H1 (cell line): ENCODE data around the gene PLCB3. TPM values are rescaled to one million over a fixed set of nuclear protein-coding genes. Genes with fewer than 3 reads are reported as not detected.

Experiments
- CTCF ChIA-PET: fragments of 300-600 bp; sonication (Branson Sonifier 250); formaldehyde crosslinking; loops from one replicate; lab custom pipeline; 2021; ENCODE audit not compliant: partially characterized antibody; lab: Charles Lee
- POLR2A ChIA-PET: fragments of 300-600 bp; sonication (Branson Sonifier 250); formaldehyde crosslinking; loops from one replicate; lab custom pipeline; 2021; ENCODE audit warnings: inconsistent platforms; ENCODE audit not compliant: partially characterized antibody; lab: Charles Lee
- DNase-seq, 2 experiments: peaks; one replicate each; pipeline versions ENCODE4 v3.0.0 to v3.0.0-alpha.2; 2010 to 2022; ENCODE audit warnings: low spot score in 2 of 2, low read depth in 1 of 2, mixed read lengths in 1 of 2
- FAIRE-seq: peaks from 2 replicates; lab custom pipeline; 2011; peaks lifted over from hg19 to GRCh38; lab: Jason Lieb, UNC
- H2AFZ ChIP-seq: 2 replicates; pipeline ENCODE4 v1.8.1; 2012; ENCODE audit warnings: low read length, inconsistent platforms
- H2AK5ac ChIP-seq: 2 replicates; pipeline ENCODE4 v1.6.1; 2013; ENCODE audit warnings: low read depth, low read length
- H2BK120ac ChIP-seq: replicated peaks from 2 replicates; pipeline ENCODE3; 2013; ENCODE audit warnings: low read depth, low read length, inconsistent platforms
- H2BK12ac ChIP-seq: 2 replicates; pipeline ENCODE4 v1.6.1; 2013; ENCODE audit warnings: low read depth, low read length
- H2BK15ac ChIP-seq: 2 replicates; pipeline ENCODE4 v1.6.1; 2013; ENCODE audit warnings: low read length
- H2BK20ac ChIP-seq: 2 replicates; pipeline ENCODE4 v1.6.1; 2013; ENCODE audit warnings: low read length
- H2BK5ac ChIP-seq: 2 replicates; pipeline ENCODE4 v1.6.1; 2013; ENCODE audit warnings: low read depth, low read length
- H3K14ac ChIP-seq: 2 replicates; pipeline ENCODE4 v1.6.1; 2013; ENCODE audit warnings: inconsistent platforms; ENCODE audit not compliant: insufficient read length
- H3K18ac ChIP-seq: 2 replicates; pipeline ENCODE4 v1.6.1; 2013; ENCODE audit warnings: low read length; ENCODE audit errors: extremely low read depth
- H3K23ac ChIP-seq: 2 replicates; pipeline ENCODE4 v1.6.1; 2013; ENCODE audit warnings: inconsistent platforms; ENCODE audit not compliant: insufficient read length
- H3K23me2 ChIP-seq: 2 replicates; pipeline ENCODE4 v1.6.1; 2013; ENCODE audit warnings: low read depth, low read length
- H3K27ac ChIP-seq: 2 replicates; pipeline ENCODE4 v1.6.1; 2011; ENCODE audit warnings: low read depth, low read length, inconsistent platforms
- H3K27me3 ChIP-seq, 4 experiments: replicated peaks in 1 of 4; 1 replicate in 1 of 4; 2 replicates in 3 of 4; pipeline versions ENCODE4 v1.6.1 to v1.8.1; 2011 to 2013; ENCODE audit warnings: low read length in 3 of 4, mild to moderate bottlenecking in 3 of 4, inconsistent platforms in 2 of 4, mixed read lengths in 2 of 4, moderate library complexity in 1 of 4; ENCODE audit not compliant: control insufficient read depth in 3 of 4, insufficient read depth in 3 of 4; ENCODE audit errors: extremely low read depth in 1 of 4
- H3K36me3 ChIP-seq, 4 experiments: 2 replicates each; pipeline versions ENCODE4 v1.6.1 to v1.8.1; 2011 to 2013; ENCODE audit warnings: mild to moderate bottlenecking in 4 of 4, low read length in 3 of 4, moderate library complexity in 2 of 4, control low read depth in 1 of 4, inconsistent platforms in 1 of 4; ENCODE audit not compliant: insufficient read depth in 4 of 4, control insufficient read depth in 2 of 4
- H3K4ac ChIP-seq: replicated peaks from 2 replicates; pipeline ENCODE3; 2013; ENCODE audit warnings: low read length, low read depth, mixed read lengths, inconsistent platforms; ENCODE audit not compliant: insufficient read length
- H3K4me1 ChIP-seq, 4 experiments: replicated peaks in 1 of 4; 1 replicate in 1 of 4; 2 replicates in 3 of 4; pipeline versions ENCODE4 v1.6.1 to v1.8.1; 2011 to 2013; ENCODE audit warnings: low read length in 3 of 4, inconsistent platforms in 2 of 4, mixed read lengths in 1 of 4; ENCODE audit not compliant: insufficient read depth in 4 of 4, control insufficient read depth in 3 of 4
- H3K4me2 ChIP-seq, 2 experiments: 2 replicates each; pipeline versions ENCODE4 v1.6.1 to v1.8.1; 2011 to 2013; ENCODE audit warnings: low read depth in 2 of 2, low read length in 2 of 2, control low read depth in 1 of 2, inconsistent platforms in 1 of 2, mild to moderate bottlenecking in 1 of 2; ENCODE audit not compliant: insufficient read depth in 1 of 2
- H3K4me3 ChIP-seq, 4 experiments: fragments of 200-600, 300-600 bp in 1 of 4; sonication (generic), shearing (Covaris generic), sonication (Bioruptor Twin) in 1 of 4; 2 replicates each; pipeline versions ENCODE4 v1.5.1 to v1.8.1; 2011 to 2016; ENCODE audit warnings: low read length in 4 of 4, low read depth in 3 of 4, control low read depth in 2 of 4, inconsistent platforms in 2 of 4, mild to moderate bottlenecking in 2 of 4, mixed read lengths in 1 of 4, moderate library complexity in 1 of 4; ENCODE audit not compliant: insufficient read depth in 2 of 4; ENCODE audit errors: extremely low read depth in 1 of 4
- H3K56ac ChIP-seq: replicated peaks from 2 replicates; pipeline ENCODE3; 2013; ENCODE audit warnings: low read depth, mild to moderate bottlenecking, mixed read lengths, low read length, inconsistent platforms; ENCODE audit not compliant: insufficient read length
- H3K79me1 ChIP-seq: 2 replicates; pipeline ENCODE4 v1.6.1; 2013; ENCODE audit warnings: low read depth, low read length, control low read depth
- H3K79me2 ChIP-seq, 2 experiments: 2 replicates each; pipeline versions ENCODE4 v1.6.1 to v1.8.1; 2012 to 2013; ENCODE audit warnings: low read length in 2 of 2, mild to moderate bottlenecking in 2 of 2, inconsistent platforms in 1 of 2; ENCODE audit not compliant: insufficient read depth in 2 of 2, control insufficient read depth in 1 of 2
- H3K9ac ChIP-seq, 4 experiments: replicated peaks in 1 of 4; 1 replicate in 1 of 4; 2 replicates in 3 of 4; pipeline versions ENCODE4 v1.6.1 to v1.8.1; 2011 to 2013; ENCODE audit warnings: low read depth in 3 of 4, low read length in 3 of 4, control low read depth in 2 of 4, mild to moderate bottlenecking in 2 of 4, moderate library complexity in 2 of 4, inconsistent platforms in 1 of 4; ENCODE audit errors: extremely low read depth in 1 of 4
- H3K9me3 ChIP-seq, 2 experiments: 2 replicates each; pipeline versions ENCODE4 v1.6.1 to v1.8.1; 2012 to 2013; ENCODE audit warnings: mild to moderate bottlenecking in 2 of 2, moderate library complexity in 2 of 2, control low read depth in 1 of 2, inconsistent platforms in 1 of 2, low read depth in 1 of 2, low read length in 1 of 2, mixed read lengths in 1 of 2; ENCODE audit not compliant: insufficient read depth in 2 of 2
- H4K20me1 ChIP-seq, 2 experiments: replicated peaks in 1 of 2; 2 replicates each; pipeline versions ENCODE3 to v1.8.1; 2011 to 2013; ENCODE audit warnings: inconsistent platforms in 2 of 2, low read length in 2 of 2, mild to moderate bottlenecking in 1 of 2; ENCODE audit not compliant: insufficient read depth in 2 of 2, control insufficient read depth in 1 of 2
- H4K5ac ChIP-seq: 2 replicates; pipeline ENCODE4 v1.6.1; 2013; ENCODE audit warnings: low read length, low read depth, mixed read lengths, inconsistent platforms; ENCODE audit not compliant: insufficient read length
- H4K8ac ChIP-seq: 2 replicates; pipeline ENCODE4 v1.8.0; 2013; ENCODE audit warnings: mild to moderate bottlenecking, moderate library complexity, low read length, inconsistent platforms; ENCODE audit not compliant: insufficient read depth; ENCODE audit errors: extremely low read depth
- H4K91ac ChIP-seq: replicated peaks from 2 replicates; pipeline ENCODE3; 2013; ENCODE audit warnings: low read length, mixed read lengths, inconsistent platforms; ENCODE audit not compliant: insufficient read length
- CBX8 ChIP-seq: fragments of 300-800, 300-1000 bp; sonication (generic); IDR thresholded peaks from 2 replicates; pipeline ENCODE4 v1.7.1; 2016; ENCODE audit warnings: low read depth, low read length, borderline replicate concordance
- CTBP2 ChIP-seq: IDR thresholded peaks from 2 replicates; pipeline ENCODE4 v1.7.0; 2011; ENCODE audit warnings: borderline replicate concordance, mild to moderate bottlenecking, moderate library complexity, mixed read lengths, low read length; ENCODE audit not compliant: insufficient read depth, insufficient read length
- EP300 ChIP-seq, 2 experiments: IDR thresholded peaks; 1 replicate in 1 of 2; 2 replicates in 1 of 2; pipeline ENCODE4 v1.6.1; 2011 to 2012; ENCODE audit warnings: low read depth in 2 of 2, low read length in 2 of 2, mild to moderate bottlenecking in 2 of 2, borderline replicate concordance in 1 of 2, inconsistent platforms in 1 of 2, moderate library complexity in 1 of 2
- GABPA ChIP-seq: IDR thresholded peaks from 2 replicates; pipeline ENCODE4 v1.6.1; 2011; ENCODE audit warnings: mild to moderate bottlenecking, low read length, moderate library complexity, borderline replicate concordance; ENCODE audit not compliant: insufficient read depth
- HDAC6 ChIP-seq: IDR thresholded peaks from one replicate; pipeline ENCODE4 v1.7.1; 2012; ENCODE audit warnings: low read depth, mild to moderate bottlenecking, inconsistent platforms, low read length, moderate library complexity
- POLR2AphosphoS5 ChIP-seq: IDR thresholded peaks from 2 replicates; pipeline ENCODE4 v1.6.1; 2011; ENCODE audit warnings: low read depth, low read length
- POU5F1 ChIP-seq: IDR thresholded peaks from 2 replicates; pipeline ENCODE4 v1.6.1; 2011; ENCODE audit warnings: low read depth, mild to moderate bottlenecking, low read length, moderate library complexity
- WGBS, 2 experiments: shearing (Covaris generic) in 1 of 2; methylation state at CpG; one replicate each; pipeline versions ENCODE4 v1.1.6 to v1.1.7; 2013 to 2015; ENCODE audit warnings: low lambda C conversion rate in 2 of 2, mixed read lengths in 2 of 2, inconsistent platforms in 1 of 2, low coverage in 1 of 2, missing lambda C conversion rate in 1 of 2; ENCODE audit not compliant: insufficient replicate concordance in 2 of 2, insufficient coverage in 1 of 2, insufficient read length in 1 of 2; ENCODE audit errors: extremely low coverage in 1 of 2, missing lambda C conversion rate in 1 of 2; 5-methylcytosine and 5-hydroxymethylcytosine counted together
- polyA plus RNA-seq, 7 experiments: library from polyadenylated mRNA; depleted of rRNA in 3 of 7; stranded (reverse) in 5 of 7; unstranded in 2 of 7; fragments of >200 nt in 5 of 7; fragments of 200-250 nt in 2 of 7; gene quantifications; 1 replicate in 5 of 7; 2 replicates in 1 of 7; 4 replicates in 1 of 7; pipeline versions ENCODE4 v1.2.1 to v1.2.3, GENCODE V29; 2011 to 2013; ENCODE audit warnings: missing spikeins in 2 of 7, mixed read lengths in 2 of 7
- total RNA-seq: library from RNA; stranded (reverse); fragmentation: NEBNext Ultra II Directional; extraction: Animal tissue kit (Norgen Biotek cat#: 25700); gene quantifications from 2 replicates; pipeline ENCODE4 v1.2.1, GENCODE V29; 2021

PLCB3 gene
- total and polyA plus RNA-seq, 2 of the 8 experiments (the other 6 are each of a cell fraction or from before 2014, with no cell fraction given) = 47.2 to 104 TPM

- H3K4me3 ChIP-seq = 0 out of 8 replicates have a peak overlapping the region, but pooled peaks of 1 of the 4 experiments have one; percentile 80
- H3K18ac ChIP-seq = no peak overlapping the region
- no peak overlapping the region for H3K14ac ChIP-seq
- no peak overlapping the region for H2BK120ac ChIP-seq
- H2AFZ ChIP-seq = no peak overlapping the region
- peaks cover 15% of the 10 kb centered on the region for H3K23me2 ChIP-seq
- 89% methylated on average over 7 of the region's 7 CpGs; no CpG with 5 or more reads in 1 of the 2 experiments for WGBS, 2 experiments
- ChIA-PET POLR2A (interaction anchor here (1.0 to 11.9 kb wide), 10 partner anchors 15 to 1375 kb away, joined by 3 to 190 read pairs (median 4); partner anchors contain the start of genes FERMT3, FKBP2, PLCB3 and PPP1R14B), CTCF (interaction anchor here (0.7 to 8.6 kb wide), 7 partner anchors 12 to 124 kb away, joined by 3 to 51 read pairs (median 4); partner anchors contain the start of genes BAD, FERMT3, PLCB3 and PPP1R14B)
- no peak overlapping the region for H3K27ac ChIP-seq
- no peak overlapping the region for H4K91ac ChIP-seq
- peaks cover 0 to 6% of the 10 kb centered on the region in 2 experiments for H4K20me1 ChIP-seq
- H4K5ac ChIP-seq = no peak overlapping the region
- H2BK12ac ChIP-seq = no peak overlapping the region
- H2BK15ac ChIP-seq = no peak overlapping the region
- peaks cover 0 to 29% (median 12%) of the 10 kb centered on the region in 4 experiments; a peak in 6 of 7 replicates for H3K4me1 ChIP-seq
- no peak for FAIRE-seq
- no peak overlapping the region for H2AK5ac ChIP-seq
- H4K8ac ChIP-seq = no peak overlapping the region; the same call in 1 of the 2 replicates
- no peaks in the 10 kb centered on the region for H3K36me3 ChIP-seq
- no peak for DNase-seq
- no peak overlapping the region for H3K4ac ChIP-seq
- H3K79me2 ChIP-seq = no peaks in the 10 kb centered on the region
- H3K79me1 ChIP-seq = no peaks in the 10 kb centered on the region; the same call in 1 of the 2 replicates
- H3K27me3 ChIP-seq = peaks cover 0 to 12% (median 6%) of the 10 kb centered on the region in 4 experiments; a peak in 4 of 7 replicates
- H2BK5ac ChIP-seq = no peak overlapping the region
- no peak overlapping the region for H3K56ac ChIP-seq
- no peak overlapping the region for H3K23ac ChIP-seq
- TF ChIP-seq GABPA = no peak
- no peak for TF ChIP-seq CBX8
- TF ChIP-seq POLR2AphosphoS5 = no peak
- no peak for TF ChIP-seq CTBP2
- no peak for TF ChIP-seq HDAC6
- no peak for TF ChIP-seq EP300 (IDR thresholded peaks at IDR 0.05; ENCODE audit: borderline replicate concordance in 1 of 2, low read depth in 2 of 2, low read length in 2 of 2)
- TF ChIP-seq POU5F1 = no peak
- no peaks in the 10 kb centered on the region for H3K9me3 ChIP-seq
- no peak overlapping the region for H3K9ac ChIP-seq
- peak overlapping the region in 1 of 2 experiments; percentile 97; a peak in 1 of 4 replicates for H3K4me2 ChIP-seq
- H2BK20ac ChIP-seq = no peak overlapping the region
Observed at GRCh38 chr11:64231546-64231945, 19.8 kb upstream of the PLCB3 start.
